GM12878 (cell line): ENCODE data around the gene SYTL5. TPM values are rescaled to one million over a fixed set of nuclear protein-coding genes. Genes with fewer than 3 reads are reported as not detected.

Source experiments
- ATAC-seq: fragments of 200-7000 bp; cut with Tn5 transposase; 3 replicates; pipeline ENCODE4 v1.9.1; 2020; ENCODE audit warnings: mild to moderate bottlenecking, moderate library complexity
- BruUV-seq: library from RNA; stranded (reverse); fragments of 400-500 nt; replicated peaks from 2 replicates; lab custom pipeline; 2021; lab: Mats Ljungman, UMichigan
- CTCF ChIA-PET: fragments of 300-600 bp; sonication (Branson Sonifier 250); formaldehyde crosslinking; extraction: SDS; loops from one replicate; lab custom pipeline; 2021; ENCODE audit warnings: inconsistent platforms; lab: Yijun Ruan, JAX
- POLR2A ChIA-PET: fragments of 350-600 bp; formaldehyde crosslinking; extraction: SDS; loops from one replicate; lab custom pipeline; 2021; ENCODE audit warnings: inconsistent platforms; lab: Charles Lee
- RAD21 ChIA-PET: fragments of 300-600 bp; sonication (Branson Sonifier 250); formaldehyde crosslinking; loops from one replicate; lab custom pipeline; 2023; ENCODE audit warnings: antibody characterized with exemption; ENCODE audit not compliant: unreplicated experiment; lab: Charles Lee
- SMC1A ChIA-PET: fragments of 300-600 bp; sonication (Branson Sonifier 250); formaldehyde crosslinking; loops from one replicate; lab custom pipeline; 2023; ENCODE audit not compliant: unreplicated experiment, uncharacterized antibody; lab: Charles Lee
- DNase-seq: peaks from one replicate; pipeline ENCODE4 v3.0.0-alpha.2; 2011; ENCODE audit warnings: low read depth, low spot score
- FAIRE-seq: peaks from 3 replicates; lab custom pipeline; 2011; peaks lifted over from hg19 to GRCh38; lab: Jason Lieb, UNC
- H2AFZ ChIP-seq: 2 replicates; pipeline ENCODE4 v1.6.0; 2011; ENCODE audit warnings: low read depth, low read length, control low read depth; ENCODE audit not compliant: control insufficient read depth
- H3K27ac ChIP-seq: 2 replicates; pipeline ENCODE4 v1.5.1; 2011; ENCODE audit warnings: control low read depth; ENCODE audit not compliant: control insufficient read depth, insufficient read depth
- H3K27me3 ChIP-seq, 2 experiments: replicated peaks in 1 of 2; 2 replicates each; pipeline versions ENCODE4 v1.6.0 to v1.6.1; 2011; ENCODE audit warnings: low read length in 1 of 2; ENCODE audit not compliant: control insufficient read depth in 2 of 2, insufficient read depth in 2 of 2
- H3K36me3 ChIP-seq, 2 experiments: 2 replicates each; pipeline ENCODE4 v1.5.1; 2011; ENCODE audit warnings: low read length in 1 of 2; ENCODE audit not compliant: control insufficient read depth in 2 of 2, insufficient read depth in 2 of 2
- H3K4me1 ChIP-seq: 2 replicates; pipeline ENCODE4 v1.6.1; 2011; ENCODE audit warnings: mild to moderate bottlenecking, low read length, moderate library complexity, mixed read lengths; ENCODE audit not compliant: control insufficient read depth, insufficient read depth
- H3K4me2 ChIP-seq: 2 replicates; pipeline ENCODE4 v1.6.0; 2011; ENCODE audit warnings: control low read depth; ENCODE audit not compliant: control insufficient read depth, insufficient read depth
- H3K4me3 ChIP-seq: fragments of 200-600 bp; sonication (generic); 2 replicates; pipeline ENCODE4 v1.5.1; 2016
- H3K79me2 ChIP-seq: 2 replicates; pipeline ENCODE4 v1.6.0; 2011; ENCODE audit warnings: low read length; ENCODE audit not compliant: control insufficient read depth, insufficient read depth
- H3K9ac ChIP-seq: 2 replicates; pipeline ENCODE4 v1.8.0; 2011; ENCODE audit warnings: low read length, control low read depth, mixed read lengths; ENCODE audit not compliant: control insufficient read depth, insufficient read depth
- H3K9me3 ChIP-seq: replicated peaks from 3 replicates; pipeline ENCODE4 v1.5.1; 2011; ENCODE audit warnings: mild to moderate bottlenecking, low read length; ENCODE audit not compliant: control insufficient read depth, insufficient read depth
- H4K20me1 ChIP-seq: 2 replicates; pipeline ENCODE4 v1.6.0; 2011; ENCODE audit not compliant: control insufficient read depth, insufficient read depth
- CBFB ChIP-seq: IDR thresholded peaks from 2 replicates; pipeline ENCODE4 v1.6.1; 2016; ENCODE audit warnings: antibody characterized with exemption, low read depth
- ETV6 ChIP-seq, 2 experiments: fragments of 450-650 bp in 1 of 2; IDR thresholded peaks in 1 of 2; conservative IDR thresholded peaks in 1 of 2; 2 replicates each; pipeline ENCODE4 v1.6.1; 2014; ENCODE audit warnings: antibody characterized with exemption in 1 of 2, borderline replicate concordance in 1 of 2, low read depth in 1 of 2, mild to moderate bottlenecking in 1 of 2, moderate library complexity in 1 of 2
- EZH2 ChIP-seq: IDR thresholded peaks from 2 replicates; pipeline ENCODE4 v1.6.1; 2012; ENCODE audit warnings: low read depth, mild to moderate bottlenecking, control low read depth, inconsistent platforms, low read length, borderline replicate concordance; ENCODE audit not compliant: control insufficient read depth
- KAT2A ChIP-seq: conservative IDR thresholded peaks from 2 replicates; pipeline ENCODE4 v1.6.1; 2011; ENCODE audit warnings: low read depth, low read length; ENCODE audit not compliant: control insufficient read depth
- MEF2B ChIP-seq: fragments of 450-650 bp; IDR thresholded peaks from 2 replicates; pipeline ENCODE4 v1.6.1; 2018; ENCODE audit warnings: mild to moderate bottlenecking, moderate library complexity; ENCODE audit not compliant: partially characterized antibody, poor library complexity, severe bottlenecking
- MTA2 ChIP-seq: fragments of 450-650 bp; IDR thresholded peaks from 2 replicates; pipeline ENCODE4 v1.6.1; 2016; ENCODE audit warnings: low read depth, mild to moderate bottlenecking, moderate library complexity
- NR2C1 ChIP-seq: fragments of 450-650 bp; IDR thresholded peaks from 2 replicates; pipeline ENCODE4 v1.6.1; 2017; ENCODE audit warnings: antibody characterized with exemption, mild to moderate bottlenecking, moderate library complexity
- RAD51 ChIP-seq: fragments of 450-650 bp; IDR thresholded peaks from 2 replicates; pipeline ENCODE4 v1.6.1; 2016; ENCODE audit warnings: moderate library complexity, mild to moderate bottlenecking, inconsistent platforms
- SIN3A ChIP-seq: IDR thresholded peaks from 2 replicates; pipeline ENCODE4 v1.6.1; 2012; ENCODE audit warnings: low read depth, low read length, improper control_type of control experiment
- SMARCA5 ChIP-seq: fragments of 450-650 bp; IDR thresholded peaks from 2 replicates; pipeline ENCODE4 v1.6.1; 2017; ENCODE audit warnings: mild to moderate bottlenecking
- YY1 ChIP-seq: IDR thresholded peaks from 2 replicates; pipeline ENCODE4 v1.6.1; 2011; ENCODE audit warnings: low read depth, mild to moderate bottlenecking, low read length
- ZNF207 ChIP-seq: fragments of 450-650 bp; IDR thresholded peaks from 2 replicates; pipeline ENCODE4 v1.6.1; 2014; ENCODE audit warnings: antibody characterized with exemption, mild to moderate bottlenecking, borderline replicate concordance
- ZNF217 ChIP-seq: fragments of 450-650 bp; IDR thresholded peaks from 2 replicates; pipeline ENCODE4 v1.6.1; 2017; ENCODE audit warnings: antibody characterized with exemption, mild to moderate bottlenecking
- ZNF274 ChIP-seq: IDR thresholded peaks from one replicate; pipeline ENCODE4 v1.8.0; 2011; ENCODE audit not compliant: insufficient read length, insufficient read depth
- WGBS: methylation state at CpG from one replicate; pipeline ENCODE4 v1.1.6; 2016; ENCODE audit warnings: low lambda C conversion rate; ENCODE audit not compliant: insufficient replicate concordance, insufficient coverage; ENCODE audit errors: missing lambda C conversion rate; 5-methylcytosine and 5-hydroxymethylcytosine counted together
- in situ Hi-C: fragments of 300-500 bp; cut with MboI; formaldehyde crosslinking; loops from 9 replicates; pipeline ENCODE4 v1.14.3; 2018; ENCODE audit warnings: mixed read lengths
- intact Hi-C: fragments of 100-400 bp; cut with micrococcal nuclease; formaldehyde crosslinking; loops from one replicate; pipeline ENCODE4 v1.14.2; 2022; ENCODE audit not compliant: unreplicated experiment
- polyA plus RNA-seq, 11 experiments: library from polyadenylated mRNA; depleted of rRNA in 4 of 11; unstranded in 6 of 11; stranded (reverse) in 5 of 11; fragments of >200 nt; fragmentation: Nextera tagmentation in 4 of 11; fragmentation: Illumina TruSeq in 1 of 11; extraction: Ambion mirVana in 4 of 11; extraction: Trizol in 1 of 11; gene quantifications; 1 replicate in 1 of 11; 2 replicates in 10 of 11; pipeline versions ENCODE4 v1.2.1 to v1.2.3, GENCODE V29; 2011 to 2016; ENCODE audit warnings: inconsistent platforms in 2 of 11, missing spikeins in 2 of 11, low read depth in 1 of 11
- total RNA-seq, 4 experiments: library from RNA; depleted of rRNA in 3 of 4; stranded (reverse); fragments of >200 nt in 3 of 4; fragmentation: Illumina TruSeq in 1 of 4; extraction: Trizol in 1 of 4; gene quantifications; 2 replicates each; pipeline versions ENCODE4 v1.2.1 to v1.2.3, GENCODE V29; 2013 to 2021
- TF ChIP-seq, protein P1 (sequence below): fragments of 150-350 bp; IDR thresholded peaks from 2 replicates; pipeline ENCODE4 v1.6.1; 2014; ENCODE audit warnings: mild to moderate bottlenecking, low read depth, low read length
- TF ChIP-seq, protein P2 (sequence below): fragments of 450-650 bp; IDR thresholded peaks from 2 replicates; pipeline ENCODE4 v1.6.1; 2014; ENCODE audit warnings: mild to moderate bottlenecking

The SYTL5 gene
- total and polyA plus RNA-seq, 10 of the 15 experiments (the other 5 are each of a cell fraction or from before 2014, with no cell fraction given): 0.01 to 0.20 (median 0.04) TPM; not detected in 3

DNA sequence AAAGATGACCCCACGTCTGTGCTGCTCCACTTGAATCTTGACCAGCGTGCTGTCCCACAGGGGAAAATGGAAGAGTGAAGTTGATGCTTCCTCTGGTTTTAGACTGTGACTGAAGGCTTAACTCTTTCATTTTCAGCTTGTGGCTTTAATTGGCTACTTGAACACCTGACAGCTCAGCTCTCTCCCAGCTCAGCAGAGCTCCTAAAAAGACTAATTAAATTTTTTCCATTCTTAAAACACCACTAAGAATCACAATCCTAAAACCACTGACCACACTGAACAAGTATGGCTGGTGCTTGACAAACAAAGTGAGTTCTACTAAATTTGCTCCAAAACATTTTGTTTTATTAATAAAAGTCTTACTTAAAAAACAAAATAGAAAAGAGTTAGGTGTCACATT is 142.7 kb downstream of the SYTL5 start (continued):
- no peak for TF ChIP-seq ETV6 (conservative IDR thresholded peaks at IDR 0.05 in 1 of 2, IDR thresholded peaks at IDR 0.05 in 1 of 2; ENCODE audit: borderline replicate concordance in 1 of 2, low read depth in 1 of 2)
- no peak for TF ChIP-seq ZNF217
- TF ChIP-seq NR2C1: no peak
- no peak for TF ChIP-seq SMARCA5
- TF ChIP-seq, protein P1, sequence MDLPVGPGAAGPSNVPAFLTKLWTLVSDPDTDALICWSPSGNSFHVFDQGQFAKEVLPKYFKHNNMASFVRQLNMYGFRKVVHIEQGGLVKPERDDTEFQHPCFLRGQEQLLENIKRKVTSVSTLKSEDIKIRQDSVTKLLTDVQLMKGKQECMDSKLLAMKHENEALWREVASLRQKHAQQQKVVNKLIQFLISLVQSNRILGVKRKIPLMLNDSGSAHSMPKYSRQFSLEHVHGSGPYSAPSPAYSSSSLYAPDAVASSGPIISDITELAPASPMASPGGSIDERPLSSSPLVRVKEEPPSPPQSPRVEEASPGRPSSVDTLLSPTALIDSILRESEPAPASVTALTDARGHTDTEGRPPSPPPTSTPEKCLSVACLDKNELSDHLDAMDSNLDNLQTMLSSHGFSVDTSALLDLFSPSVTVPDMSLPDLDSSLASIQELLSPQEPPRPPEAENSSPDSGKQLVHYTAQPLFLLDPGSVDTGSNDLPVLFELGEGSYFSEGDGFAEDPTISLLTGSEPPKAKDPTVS: no peak
- no peak for TF ChIP-seq ZNF207
- no peak for TF ChIP-seq CBFB
- TF ChIP-seq EZH2: no peak
- TF ChIP-seq, protein P2, sequence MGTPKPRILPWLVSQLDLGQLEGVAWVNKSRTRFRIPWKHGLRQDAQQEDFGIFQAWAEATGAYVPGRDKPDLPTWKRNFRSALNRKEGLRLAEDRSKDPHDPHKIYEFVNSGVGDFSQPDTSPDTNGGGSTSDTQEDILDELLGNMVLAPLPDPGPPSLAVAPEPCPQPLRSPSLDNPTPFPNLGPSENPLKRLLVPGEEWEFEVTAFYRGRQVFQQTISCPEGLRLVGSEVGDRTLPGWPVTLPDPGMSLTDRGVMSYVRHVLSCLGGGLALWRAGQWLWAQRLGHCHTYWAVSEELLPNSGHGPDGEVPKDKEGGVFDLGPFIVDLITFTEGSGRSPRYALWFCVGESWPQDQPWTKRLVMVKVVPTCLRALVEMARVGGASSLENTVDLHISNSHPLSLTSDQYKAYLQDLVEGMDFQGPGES: no peak
- TF ChIP-seq MTA2: no peak
- TF ChIP-seq, all 136 proteins: peak for 0

DNA sequence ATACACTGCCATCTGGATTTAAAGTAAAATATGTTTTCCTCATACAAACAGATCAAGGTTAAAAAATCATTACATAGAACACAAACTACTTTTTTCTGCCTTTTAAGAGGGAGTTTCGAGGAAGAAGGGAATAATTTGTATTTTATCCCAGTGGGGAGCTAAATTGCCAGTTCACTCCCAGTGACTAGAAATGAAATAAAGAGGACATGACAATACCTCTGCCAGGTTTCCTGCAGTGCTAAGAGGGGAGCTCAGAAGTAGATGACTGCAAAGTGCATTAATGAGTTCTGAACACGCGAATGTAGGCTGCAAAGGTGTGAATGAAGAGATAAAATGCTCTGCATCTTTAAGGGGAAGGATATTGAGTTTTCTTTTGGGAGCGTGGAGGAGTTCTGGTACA is 144.6 kb downstream of the SYTL5 start:
- H3K27ac ChIP-seq: no peak overlapping the region
- 0% methylated on average over 4 of the region's 4 CpGs for WGBS
- DNase-seq (no peak), ATAC-seq (no peak), FAIRE-seq (no peak)
- H3K4me2 ChIP-seq: no peak overlapping the region
- H2AFZ ChIP-seq: no peak overlapping the region
- ChIA-PET SMC1A (no interaction called here), RAD21 (no interaction called here), POLR2A (no interaction called here), CTCF (interaction anchor here (0.6 to 1.7 kb wide), 2 partner anchors 16 to 171 kb away, joined by 3 to 7 read pairs; no protein-coding TSS in a partner anchor)
- H4K20me1 ChIP-seq: no peaks in the 10 kb centered on the region
- intact Hi-C loops (no loop called here), in situ Hi-C loops (loop anchor here (25.0 kb wide), 1 partner anchor 639 kb away; no protein-coding TSS in a partner anchor)
- no TSS peak for BruUV-seq
- no peak overlapping the region for H3K9ac ChIP-seq
- H3K4me1 ChIP-seq: no peaks in the 10 kb centered on the region
- no peaks in the 10 kb centered on the region for H3K79me2 ChIP-seq
- H3K4me3 ChIP-seq: no peak overlapping the region
- H3K27me3 ChIP-seq: no peaks in the 10 kb centered on the region; a peak in 1 of 4 replicates
- TF ChIP-seq RAD51 (no peak), ZNF274 (no peak), YY1 (no peak), MEF2B (no peak), SIN3A (no peak), KAT2A (no peak)
- H3K9me3 ChIP-seq: no peaks in the 10 kb centered on the region
- H3K36me3 ChIP-seq: no peaks in the 10 kb centered on the region
